GM12873 (cell line): Measurements from ENCODE around the gene SMYD4.

Experiments
- TF ChIP-seq, protein P1 (sequence below): IDR thresholded peaks from 2 replicates; pipeline ENCODE4 v1.5.1; 2012; ENCODE audit warnings: low read depth, mild to moderate bottlenecking, moderate library complexity, low read length, control low read depth; ENCODE audit not compliant: insufficient read depth; ENCODE audit errors: missing control alignments

SMYD4 gene

DNA sequence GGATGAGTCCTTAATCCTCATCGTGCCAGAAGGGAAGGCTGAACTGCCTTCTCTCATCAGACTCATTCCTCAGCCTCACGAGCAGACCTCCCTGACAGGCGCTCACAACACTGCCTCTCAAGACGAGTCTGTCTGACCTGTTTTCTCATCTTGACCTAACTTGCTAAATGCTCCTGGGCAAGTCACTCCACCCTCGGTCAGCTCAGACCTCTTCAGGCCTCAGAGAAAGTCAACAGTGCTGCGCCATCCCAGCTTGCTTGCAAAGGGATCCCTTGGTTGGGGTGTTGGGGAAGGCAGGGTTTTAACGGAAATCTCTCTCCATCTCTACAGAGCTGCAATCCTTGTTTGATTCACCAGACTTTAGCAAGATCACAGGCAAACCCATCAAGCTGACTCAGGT lies 52.8 kb downstream of the SMYD4 start:
- TF ChIP-seq, protein P1, sequence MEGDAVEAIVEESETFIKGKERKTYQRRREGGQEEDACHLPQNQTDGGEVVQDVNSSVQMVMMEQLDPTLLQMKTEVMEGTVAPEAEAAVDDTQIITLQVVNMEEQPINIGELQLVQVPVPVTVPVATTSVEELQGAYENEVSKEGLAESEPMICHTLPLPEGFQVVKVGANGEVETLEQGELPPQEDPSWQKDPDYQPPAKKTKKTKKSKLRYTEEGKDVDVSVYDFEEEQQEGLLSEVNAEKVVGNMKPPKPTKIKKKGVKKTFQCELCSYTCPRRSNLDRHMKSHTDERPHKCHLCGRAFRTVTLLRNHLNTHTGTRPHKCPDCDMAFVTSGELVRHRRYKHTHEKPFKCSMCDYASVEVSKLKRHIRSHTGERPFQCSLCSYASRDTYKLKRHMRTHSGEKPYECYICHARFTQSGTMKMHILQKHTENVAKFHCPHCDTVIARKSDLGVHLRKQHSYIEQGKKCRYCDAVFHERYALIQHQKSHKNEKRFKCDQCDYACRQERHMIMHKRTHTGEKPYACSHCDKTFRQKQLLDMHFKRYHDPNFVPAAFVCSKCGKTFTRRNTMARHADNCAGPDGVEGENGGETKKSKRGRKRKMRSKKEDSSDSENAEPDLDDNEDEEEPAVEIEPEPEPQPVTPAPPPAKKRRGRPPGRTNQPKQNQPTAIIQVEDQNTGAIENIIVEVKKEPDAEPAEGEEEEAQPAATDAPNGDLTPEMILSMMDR, result no peak

DNA sequence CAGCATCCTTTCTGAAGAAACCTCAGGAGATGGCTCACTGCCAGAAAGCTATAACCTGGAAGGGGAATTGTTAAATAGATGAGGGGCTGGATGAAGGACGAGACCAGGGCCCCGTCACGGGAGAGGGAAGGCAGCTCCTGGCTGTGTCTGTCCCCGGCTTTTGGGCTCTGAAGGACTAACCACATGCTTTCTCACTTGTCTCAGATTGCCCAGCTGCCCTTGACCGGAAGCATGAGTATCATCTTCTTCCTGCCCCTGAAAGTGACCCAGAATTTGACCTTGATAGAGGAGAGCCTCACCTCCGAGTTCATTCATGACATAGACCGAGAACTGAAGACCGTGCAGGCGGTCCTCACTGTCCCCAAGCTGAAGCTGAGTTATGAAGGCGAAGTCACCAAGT lies 53.4 kb downstream of the SMYD4 start:
- TF ChIP-seq, protein P1, result no peak

DNA sequence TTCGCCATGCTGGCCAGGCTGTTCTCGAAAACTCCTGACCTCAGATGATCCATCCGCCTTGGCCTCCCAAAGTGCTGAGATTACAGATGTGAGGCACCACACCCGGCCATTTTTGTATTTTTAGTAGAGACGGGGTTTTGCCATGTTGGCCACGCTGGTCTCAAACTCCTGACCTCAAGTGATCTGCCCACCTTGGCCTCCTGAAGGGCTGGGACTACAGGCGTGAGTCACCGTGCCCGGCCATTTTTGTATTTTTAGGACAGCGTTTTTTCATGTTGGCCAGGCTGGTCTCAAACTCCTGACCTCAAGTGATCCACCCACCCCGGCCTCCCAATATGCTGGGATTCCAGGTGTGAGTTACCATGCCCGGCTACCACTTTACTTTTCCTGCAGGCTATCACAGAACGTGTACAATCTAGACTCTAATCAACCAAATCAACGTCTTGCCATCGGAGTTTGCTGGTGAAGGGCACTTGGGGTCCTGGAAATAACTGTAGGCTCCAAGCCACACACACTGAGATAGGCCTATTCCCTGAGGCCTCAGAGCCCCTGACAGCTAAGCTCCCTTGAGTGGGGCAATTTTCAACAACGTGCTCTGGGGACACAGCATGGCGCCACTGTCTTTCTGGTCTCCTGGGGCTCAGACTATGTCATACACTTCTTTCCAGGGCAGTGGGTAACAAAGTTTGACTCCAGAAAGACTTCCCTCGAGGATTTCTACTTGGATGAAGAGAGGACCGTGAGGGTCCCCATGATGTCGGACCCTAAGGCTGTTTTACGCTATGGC lies 55.1 kb downstream of the SMYD4 start:
- TF ChIP-seq, protein P1, result no peak

DNA sequence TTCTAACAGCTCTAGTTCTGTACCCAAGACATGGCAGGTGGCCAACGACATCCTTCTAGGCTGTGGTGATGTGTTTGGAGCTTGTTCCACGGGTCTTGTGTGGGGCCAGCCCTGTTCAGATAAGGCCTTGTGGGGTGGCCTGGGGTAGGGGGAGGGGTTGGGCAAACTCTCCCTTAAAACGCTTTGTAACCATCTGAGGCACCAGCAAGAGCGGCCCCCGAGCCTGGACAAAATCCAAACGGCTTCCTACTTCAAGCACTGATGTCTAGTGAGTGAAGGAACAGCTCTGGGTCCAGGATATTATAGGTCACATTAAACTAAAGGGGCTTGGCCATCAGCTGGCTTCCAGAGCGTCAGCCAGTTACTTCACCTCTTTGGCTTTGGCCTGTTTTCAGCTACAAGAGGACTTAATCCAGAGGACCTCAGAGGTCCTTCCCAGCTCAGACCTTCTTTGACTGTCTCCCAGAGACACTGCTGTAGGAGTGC lies 56.0 kb downstream of the SMYD4 start:
- TF ChIP-seq, protein P1, result no peak

DNA sequence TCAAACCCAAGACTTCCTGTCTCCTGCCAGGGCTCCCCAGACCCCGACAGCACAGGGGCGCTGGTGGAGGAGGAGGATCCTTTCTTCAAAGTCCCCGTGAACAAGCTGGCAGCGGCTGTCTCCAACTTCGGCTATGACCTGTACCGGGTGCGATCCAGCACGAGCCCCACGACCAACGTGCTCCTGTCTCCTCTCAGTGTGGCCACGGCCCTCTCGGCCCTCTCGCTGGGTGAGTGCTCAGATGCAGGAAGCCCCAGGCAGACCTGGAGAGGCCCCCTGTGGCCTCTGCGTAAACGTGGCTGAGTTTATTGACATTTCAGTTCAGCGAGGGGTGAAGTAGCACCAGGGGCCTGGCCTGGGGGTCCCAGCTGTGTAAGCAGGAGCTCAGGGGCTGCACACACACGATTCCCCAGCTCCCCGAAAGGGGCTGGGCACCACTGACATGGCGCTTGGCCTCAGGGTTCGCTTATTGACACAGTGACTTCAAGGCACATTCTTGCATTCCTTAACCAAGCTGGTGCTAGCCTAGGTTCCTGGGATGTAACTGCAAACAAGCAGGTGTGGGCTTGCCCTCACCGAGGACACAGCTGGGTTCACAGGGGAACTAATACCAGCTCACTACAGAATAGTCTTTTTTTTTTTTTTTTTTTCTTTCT lies 59.8 kb downstream of the SMYD4 start:
- TF ChIP-seq, protein P1, result no peak

DNA sequence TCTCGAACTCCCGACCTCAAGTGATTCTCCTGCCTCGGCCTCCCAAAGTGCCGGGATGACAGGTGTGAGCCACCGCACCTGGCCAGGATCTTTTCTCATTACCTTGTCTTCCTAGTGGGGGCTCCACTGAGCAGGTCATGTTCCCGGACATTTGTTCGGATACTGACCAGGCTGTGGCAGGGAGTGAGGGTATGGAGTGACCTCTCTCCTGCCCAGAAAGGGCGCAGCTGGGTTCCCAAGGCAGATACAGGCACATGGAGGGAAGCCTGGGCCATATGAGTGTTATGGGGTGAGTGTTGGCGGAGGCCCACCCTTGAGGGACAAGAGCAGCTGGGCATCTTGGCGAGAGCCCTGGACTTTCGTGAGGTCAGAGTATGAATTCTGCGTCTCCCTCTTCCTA lies 62.3 kb downstream of the SMYD4 start:
- TF ChIP-seq, protein P1, result peak; percentile 15

DNA sequence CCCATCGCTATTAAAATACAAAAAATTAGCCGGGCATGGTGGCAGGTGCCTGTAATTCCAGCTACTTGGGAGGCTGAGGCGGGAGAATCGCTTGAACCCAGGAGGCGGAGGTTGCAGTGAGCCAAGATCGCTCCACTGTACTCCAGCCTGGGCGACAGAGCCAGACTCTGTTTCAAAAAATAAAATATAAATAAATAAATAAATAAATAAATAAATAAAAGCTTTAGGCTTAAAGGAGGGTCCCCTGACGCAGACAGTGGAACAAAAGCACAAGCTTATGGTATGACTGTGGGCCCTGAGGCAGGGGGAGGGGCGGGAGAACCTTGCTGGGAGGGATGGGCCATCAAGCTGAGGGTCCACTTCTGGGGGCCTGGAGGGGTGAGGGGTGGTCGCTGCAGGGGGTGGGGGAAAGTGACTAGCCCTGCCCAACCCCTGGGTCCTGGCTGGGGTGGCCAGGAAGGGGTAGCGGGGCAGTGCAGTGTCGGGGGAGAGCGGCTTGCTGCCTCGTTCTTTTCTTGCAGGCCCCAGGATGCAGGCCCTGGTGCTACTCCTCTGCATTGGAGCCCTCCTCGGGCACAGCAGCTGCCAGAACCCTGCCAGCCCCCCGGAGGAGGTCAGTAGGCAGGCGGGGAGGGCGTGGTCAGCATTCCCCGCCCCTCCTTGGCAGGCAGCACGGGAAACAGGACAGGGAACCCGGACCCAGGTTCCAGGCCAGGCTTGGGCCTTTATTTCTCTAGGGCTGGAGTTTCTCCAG lies 63.1 kb downstream of the SMYD4 start:
- TF ChIP-seq, protein P1, result no peak
